Measurements from ENCODE around the gene FKBP15.

DNA sequence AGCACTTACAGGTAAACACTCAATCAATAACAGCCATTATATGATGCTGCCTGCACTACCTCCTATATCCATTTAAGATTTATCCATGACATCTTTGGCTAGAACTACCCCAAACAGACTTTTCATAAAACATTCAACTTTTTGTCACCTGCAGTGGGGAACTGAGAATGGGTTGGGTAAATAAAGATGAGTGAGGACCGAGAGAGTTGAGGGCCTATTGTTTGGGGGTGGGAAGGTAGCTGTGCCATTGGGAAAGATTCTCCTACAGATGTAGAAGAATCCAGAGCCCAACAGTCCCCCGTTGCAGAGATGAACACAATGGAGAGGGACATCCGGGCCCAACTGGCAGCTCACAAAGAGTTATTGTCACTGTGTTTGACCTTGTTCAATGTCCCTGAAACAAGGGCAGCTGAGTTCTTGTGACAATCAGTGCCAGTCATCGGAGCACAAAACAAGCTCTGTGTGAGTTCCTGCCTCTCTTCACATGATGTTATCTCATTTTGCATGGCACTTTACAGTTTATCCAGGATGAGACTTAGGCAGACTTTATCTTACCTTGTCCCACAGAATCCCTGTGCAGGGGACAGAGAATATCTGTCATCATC, 81.8 kb downstream of the FKBP15 start:
- TF ChIP-seq, protein P1, sequence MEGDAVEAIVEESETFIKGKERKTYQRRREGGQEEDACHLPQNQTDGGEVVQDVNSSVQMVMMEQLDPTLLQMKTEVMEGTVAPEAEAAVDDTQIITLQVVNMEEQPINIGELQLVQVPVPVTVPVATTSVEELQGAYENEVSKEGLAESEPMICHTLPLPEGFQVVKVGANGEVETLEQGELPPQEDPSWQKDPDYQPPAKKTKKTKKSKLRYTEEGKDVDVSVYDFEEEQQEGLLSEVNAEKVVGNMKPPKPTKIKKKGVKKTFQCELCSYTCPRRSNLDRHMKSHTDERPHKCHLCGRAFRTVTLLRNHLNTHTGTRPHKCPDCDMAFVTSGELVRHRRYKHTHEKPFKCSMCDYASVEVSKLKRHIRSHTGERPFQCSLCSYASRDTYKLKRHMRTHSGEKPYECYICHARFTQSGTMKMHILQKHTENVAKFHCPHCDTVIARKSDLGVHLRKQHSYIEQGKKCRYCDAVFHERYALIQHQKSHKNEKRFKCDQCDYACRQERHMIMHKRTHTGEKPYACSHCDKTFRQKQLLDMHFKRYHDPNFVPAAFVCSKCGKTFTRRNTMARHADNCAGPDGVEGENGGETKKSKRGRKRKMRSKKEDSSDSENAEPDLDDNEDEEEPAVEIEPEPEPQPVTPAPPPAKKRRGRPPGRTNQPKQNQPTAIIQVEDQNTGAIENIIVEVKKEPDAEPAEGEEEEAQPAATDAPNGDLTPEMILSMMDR (IDR thresholded peaks at IDR 0.05 in 4 of 5, conservative IDR thresholded peaks at IDR 0.05 in 1 of 5) = no peak
- no peak for TF ChIP-seq POLR2A (IDR thresholded peaks at IDR 0.05)
